WTC11 (cell line): Measurements from ENCODE around the gene TMEM45B. TPM values are rescaled to one million over a fixed set of nuclear protein-coding genes. Genes with fewer than 3 reads are reported as not detected.
"Not testable (repeated sequence)": the region's sequence is repeated elsewhere in the genome, so short reads cannot be mapped to it uniquely, and the experiment has no call there.

ENCODE experiments used
- ATAC-seq: fragments of 200-7000 bp; cut with Tn5 transposase; 2 replicates; pipeline ENCODE4 v1.10.0; 2021; ENCODE audit warnings: mild to moderate bottlenecking, moderate library complexity
- CTCF ChIA-PET: fragments of 300-600 bp; sonication (Branson Sonifier 250); formaldehyde crosslinking; loops from one replicate; lab custom pipeline; 2021; ENCODE audit warnings: antibody characterized with exemption; lab: Charles Lee
- POLR2A ChIA-PET: fragments of 350-600 bp; sonication (Branson Sonifier 250); formaldehyde crosslinking; loops from one replicate; lab custom pipeline; 2021; ENCODE audit warnings: antibody characterized with exemption; lab: Charles Lee
- DNase-seq: peaks from one replicate; pipeline ENCODE4 v3.0.0; 2021; ENCODE audit warnings: low spot score
- H3K27ac Mint-ChIP-seq: 2 replicates; pipeline ENCODE4 v1.8.0; 2021; ENCODE audit warnings: mixed read lengths
- H3K27me3 Mint-ChIP-seq: 2 replicates; pipeline ENCODE4 v1.8.0; 2021; ENCODE audit warnings: low read depth, mild to moderate bottlenecking, moderate library complexity, mixed read lengths
- H3K36me3 Mint-ChIP-seq: 2 replicates; pipeline ENCODE4 v1.8.0; 2021; ENCODE audit warnings: mixed read lengths
- H3K4me1 Mint-ChIP-seq: 2 replicates; pipeline ENCODE4 v1.8.0; 2022; ENCODE audit warnings: mixed read lengths
- H3K4me3 Mint-ChIP-seq: 2 replicates; pipeline ENCODE4 v1.8.0; 2021; ENCODE audit warnings: mild to moderate bottlenecking, moderate library complexity, mixed read lengths
- H3K9me3 Mint-ChIP-seq: 2 replicates; pipeline ENCODE4 v1.8.0; 2021; ENCODE audit warnings: mixed read lengths
- CBFB ChIP-seq: sonication (generic); formaldehyde crosslinking; IDR thresholded peaks from 2 replicates; pipeline ENCODE4 v1.8.1; 2022; ENCODE audit warnings: mild to moderate bottlenecking, low read depth, missing genetic modification reagents
- CREM ChIP-seq: sonication (generic); formaldehyde crosslinking; IDR thresholded peaks from 2 replicates; pipeline ENCODE4 v1.8.1; 2022; ENCODE audit warnings: mild to moderate bottlenecking, missing genetic modification reagents, moderate library complexity
- RORB ChIP-seq: fragments of 250-450 bp; sonication (Bioruptor Pico); IDR thresholded peaks from 2 replicates; pipeline ENCODE4 v1.9.0; 2021; ENCODE audit warnings: mild to moderate bottlenecking
- ZBTB21 ChIP-seq: sonication (generic); formaldehyde crosslinking; IDR thresholded peaks from 2 replicates; pipeline ENCODE4 v1.8.1; 2023; ENCODE audit warnings: mild to moderate bottlenecking, missing genetic modification reagents, borderline replicate concordance
- ZNF232 ChIP-seq: sonication (generic); formaldehyde crosslinking; IDR thresholded peaks from 2 replicates; pipeline ENCODE4 v1.8.0; 2022; ENCODE audit warnings: mild to moderate bottlenecking, missing genetic modification reagents
- total RNA-seq: library from RNA; stranded (reverse); gene quantifications from 3 replicates; pipeline ENCODE4 v1.2.3, GENCODE V29; 2021
- TF ChIP-seq, protein P1 (sequence below): fragments of 200-600 bp; IDR thresholded peaks from 2 replicates; pipeline ENCODE4 v1.8.0; 2022; ENCODE audit warnings: antibody characterized with exemption
- TF ChIP-seq, protein P2 (sequence below): fragments of 250-450 bp; sonication (Bioruptor Pico); IDR thresholded peaks from 2 replicates; pipeline ENCODE4 v1.9.0; 2021; ENCODE audit warnings: mild to moderate bottlenecking
- TF ChIP-seq, protein P3 (sequence below): sonication (generic); formaldehyde crosslinking; IDR thresholded peaks from 2 replicates; pipeline ENCODE4 v1.8.0; 2022; ENCODE audit warnings: missing genetic modification reagents
- TF ChIP-seq, protein P4 (sequence below): fragments of 250-450 bp; sonication (Bioruptor Pico); IDR thresholded peaks from 2 replicates; pipeline ENCODE4 v2.1.2; 2022; ENCODE audit warnings: mild to moderate bottlenecking, moderate library complexity
- TF ChIP-seq, protein P5 (sequence below): sonication (generic); formaldehyde crosslinking; IDR thresholded peaks from 2 replicates; pipeline ENCODE4 v1.8.0; 2023; ENCODE audit warnings: missing genetic modification reagents, mild to moderate bottlenecking, borderline replicate concordance
- TF ChIP-seq, protein P6 (sequence below): sonication (generic); formaldehyde crosslinking; IDR thresholded peaks from 2 replicates; pipeline ENCODE4 v1.8.1; 2023; ENCODE audit warnings: mild to moderate bottlenecking, moderate library complexity, missing genetic modification reagents
- TF ChIP-seq, protein P7 (sequence below): fragments of 250-450 bp; sonication (Bioruptor Pico); IDR thresholded peaks from 2 replicates; pipeline ENCODE4 v1.8.0; 2021; ENCODE audit warnings: mild to moderate bottlenecking

The TMEM45B gene
- total RNA-seq, 1 experiment from 2014 or later = 0.59 TPM

DNA sequence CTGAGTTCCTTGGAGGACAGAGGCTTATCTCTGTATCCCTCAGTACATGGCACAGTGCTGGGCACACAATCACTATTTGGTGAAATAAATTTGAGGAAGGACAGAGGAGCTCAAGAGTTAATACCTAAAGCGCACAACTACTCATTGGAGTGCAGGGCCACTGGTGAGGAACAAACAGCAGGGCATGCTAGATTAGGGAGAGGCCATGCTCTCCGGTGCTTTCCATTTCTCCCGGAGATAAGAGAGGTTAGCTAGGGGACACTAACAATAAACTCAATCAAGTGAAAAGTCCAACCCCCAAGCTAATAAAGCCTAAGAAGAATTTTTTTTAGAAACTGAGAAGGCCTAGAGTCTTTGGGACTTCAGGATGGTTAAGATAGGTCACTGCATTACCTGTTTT lies 50.7 kb downstream of the TMEM45B start:
- CTCF ChIA-PET = interaction anchor here (0.8 kb wide), 1 partner anchor 99 kb away, joined by 3 read pairs; no protein-coding TSS in a partner anchor
- POLR2A ChIA-PET = no interaction called here
- DNase-seq (no peak), ATAC-seq (no peak)
- no peak overlapping the region for H3K4me3 Mint-ChIP-seq
- H3K4me1 Mint-ChIP-seq = peaks cover 11% of the 10 kb centered on the region
- H3K9me3 Mint-ChIP-seq = no peaks in the 10 kb centered on the region
- TF ChIP-seq, protein P1, sequence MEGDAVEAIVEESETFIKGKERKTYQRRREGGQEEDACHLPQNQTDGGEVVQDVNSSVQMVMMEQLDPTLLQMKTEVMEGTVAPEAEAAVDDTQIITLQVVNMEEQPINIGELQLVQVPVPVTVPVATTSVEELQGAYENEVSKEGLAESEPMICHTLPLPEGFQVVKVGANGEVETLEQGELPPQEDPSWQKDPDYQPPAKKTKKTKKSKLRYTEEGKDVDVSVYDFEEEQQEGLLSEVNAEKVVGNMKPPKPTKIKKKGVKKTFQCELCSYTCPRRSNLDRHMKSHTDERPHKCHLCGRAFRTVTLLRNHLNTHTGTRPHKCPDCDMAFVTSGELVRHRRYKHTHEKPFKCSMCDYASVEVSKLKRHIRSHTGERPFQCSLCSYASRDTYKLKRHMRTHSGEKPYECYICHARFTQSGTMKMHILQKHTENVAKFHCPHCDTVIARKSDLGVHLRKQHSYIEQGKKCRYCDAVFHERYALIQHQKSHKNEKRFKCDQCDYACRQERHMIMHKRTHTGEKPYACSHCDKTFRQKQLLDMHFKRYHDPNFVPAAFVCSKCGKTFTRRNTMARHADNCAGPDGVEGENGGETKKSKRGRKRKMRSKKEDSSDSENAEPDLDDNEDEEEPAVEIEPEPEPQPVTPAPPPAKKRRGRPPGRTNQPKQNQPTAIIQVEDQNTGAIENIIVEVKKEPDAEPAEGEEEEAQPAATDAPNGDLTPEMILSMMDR = no peak
- TF ChIP-seq, protein P2, sequence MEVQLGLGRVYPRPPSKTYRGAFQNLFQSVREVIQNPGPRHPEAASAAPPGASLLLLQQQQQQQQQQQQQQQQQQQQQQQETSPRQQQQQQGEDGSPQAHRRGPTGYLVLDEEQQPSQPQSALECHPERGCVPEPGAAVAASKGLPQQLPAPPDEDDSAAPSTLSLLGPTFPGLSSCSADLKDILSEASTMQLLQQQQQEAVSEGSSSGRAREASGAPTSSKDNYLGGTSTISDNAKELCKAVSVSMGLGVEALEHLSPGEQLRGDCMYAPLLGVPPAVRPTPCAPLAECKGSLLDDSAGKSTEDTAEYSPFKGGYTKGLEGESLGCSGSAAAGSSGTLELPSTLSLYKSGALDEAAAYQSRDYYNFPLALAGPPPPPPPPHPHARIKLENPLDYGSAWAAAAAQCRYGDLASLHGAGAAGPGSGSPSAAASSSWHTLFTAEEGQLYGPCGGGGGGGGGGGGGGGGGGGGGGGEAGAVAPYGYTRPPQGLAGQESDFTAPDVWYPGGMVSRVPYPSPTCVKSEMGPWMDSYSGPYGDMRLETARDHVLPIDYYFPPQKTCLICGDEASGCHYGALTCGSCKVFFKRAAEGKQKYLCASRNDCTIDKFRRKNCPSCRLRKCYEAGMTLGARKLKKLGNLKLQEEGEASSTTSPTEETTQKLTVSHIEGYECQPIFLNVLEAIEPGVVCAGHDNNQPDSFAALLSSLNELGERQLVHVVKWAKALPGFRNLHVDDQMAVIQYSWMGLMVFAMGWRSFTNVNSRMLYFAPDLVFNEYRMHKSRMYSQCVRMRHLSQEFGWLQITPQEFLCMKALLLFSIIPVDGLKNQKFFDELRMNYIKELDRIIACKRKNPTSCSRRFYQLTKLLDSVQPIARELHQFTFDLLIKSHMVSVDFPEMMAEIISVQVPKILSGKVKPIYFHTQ (CRISPR knock-in tag) = no peak
- peaks cover 82% of the 10 kb centered on the region for H3K36me3 Mint-ChIP-seq
- H3K27ac Mint-ChIP-seq = no peak overlapping the region
- no peaks in the 10 kb centered on the region for H3K27me3 Mint-ChIP-seq

DNA sequence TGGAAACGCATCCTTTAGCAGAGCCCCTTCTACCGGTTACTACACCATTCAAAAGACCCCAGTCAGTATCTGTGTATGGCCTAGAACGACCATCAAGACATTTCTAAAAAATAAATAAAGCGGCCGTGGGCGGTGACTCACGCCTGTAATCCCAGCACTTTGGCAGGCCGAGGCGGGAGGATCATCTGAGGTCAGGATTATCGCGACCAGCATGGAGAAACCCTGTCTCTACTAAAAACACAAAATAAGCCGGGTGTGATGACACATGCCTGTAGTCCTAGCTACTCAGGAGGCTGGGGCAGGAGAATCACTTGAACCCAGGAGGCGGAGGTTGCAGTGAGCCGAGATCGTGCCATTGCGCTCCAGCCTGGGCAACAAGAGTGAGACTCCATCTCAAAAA lies 53.0 kb downstream of the TMEM45B start:
- H3K4me1 Mint-ChIP-seq, POLR2A ChIA-PET, ATAC-seq, H3K9me3 Mint-ChIP-seq, H3K4me3 Mint-ChIP-seq, DNase-seq, CTCF ChIA-PET, H3K27me3 Mint-ChIP-seq, H3K27ac Mint-ChIP-seq: not testable (repeated sequence)
- peaks cover 85% of the 10 kb centered on the region for H3K36me3 Mint-ChIP-seq

DNA sequence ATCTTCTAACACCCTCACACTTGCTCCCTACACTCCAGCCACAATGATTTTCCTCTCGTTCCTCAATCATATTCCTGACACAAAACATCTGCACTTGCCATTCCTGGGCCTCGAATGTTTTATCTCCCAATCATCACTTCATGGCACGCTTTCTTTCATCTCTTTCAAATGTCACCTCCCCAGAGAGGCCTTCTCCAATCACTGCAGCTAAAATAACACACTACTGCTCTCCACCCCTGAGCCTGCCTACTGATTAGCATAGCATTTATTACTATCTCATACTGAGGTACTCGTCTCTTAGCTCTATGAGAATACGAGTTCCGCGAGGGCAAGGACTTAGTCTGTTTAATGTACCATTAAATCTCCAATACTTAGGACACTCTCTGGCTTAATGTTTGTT lies 56.3 kb downstream of the TMEM45B start:
- no peaks in the 10 kb centered on the region for H3K4me1 Mint-ChIP-seq
- H3K36me3 Mint-ChIP-seq = peaks cover 86% of the 10 kb centered on the region
- ATAC-seq = no peak
- ChIA-PET CTCF (interaction anchor here (0.6 to 1.9 kb wide), 3 partner anchors 10 to 310 kb away, joined by 3 to 6 read pairs (median 6); no protein-coding TSS in a partner anchor), POLR2A (interaction anchor here (0.7 kb wide), 1 partner anchor 944 kb away, joined by 3 read pairs; no protein-coding TSS in a partner anchor)
- H3K9me3 Mint-ChIP-seq = no peaks in the 10 kb centered on the region
- no peaks in the 10 kb centered on the region for H3K27me3 Mint-ChIP-seq
- H3K4me3 Mint-ChIP-seq = no peak overlapping the region
- no peak overlapping the region for H3K27ac Mint-ChIP-seq
- no peak for DNase-seq
- TF ChIP-seq, protein P3, sequence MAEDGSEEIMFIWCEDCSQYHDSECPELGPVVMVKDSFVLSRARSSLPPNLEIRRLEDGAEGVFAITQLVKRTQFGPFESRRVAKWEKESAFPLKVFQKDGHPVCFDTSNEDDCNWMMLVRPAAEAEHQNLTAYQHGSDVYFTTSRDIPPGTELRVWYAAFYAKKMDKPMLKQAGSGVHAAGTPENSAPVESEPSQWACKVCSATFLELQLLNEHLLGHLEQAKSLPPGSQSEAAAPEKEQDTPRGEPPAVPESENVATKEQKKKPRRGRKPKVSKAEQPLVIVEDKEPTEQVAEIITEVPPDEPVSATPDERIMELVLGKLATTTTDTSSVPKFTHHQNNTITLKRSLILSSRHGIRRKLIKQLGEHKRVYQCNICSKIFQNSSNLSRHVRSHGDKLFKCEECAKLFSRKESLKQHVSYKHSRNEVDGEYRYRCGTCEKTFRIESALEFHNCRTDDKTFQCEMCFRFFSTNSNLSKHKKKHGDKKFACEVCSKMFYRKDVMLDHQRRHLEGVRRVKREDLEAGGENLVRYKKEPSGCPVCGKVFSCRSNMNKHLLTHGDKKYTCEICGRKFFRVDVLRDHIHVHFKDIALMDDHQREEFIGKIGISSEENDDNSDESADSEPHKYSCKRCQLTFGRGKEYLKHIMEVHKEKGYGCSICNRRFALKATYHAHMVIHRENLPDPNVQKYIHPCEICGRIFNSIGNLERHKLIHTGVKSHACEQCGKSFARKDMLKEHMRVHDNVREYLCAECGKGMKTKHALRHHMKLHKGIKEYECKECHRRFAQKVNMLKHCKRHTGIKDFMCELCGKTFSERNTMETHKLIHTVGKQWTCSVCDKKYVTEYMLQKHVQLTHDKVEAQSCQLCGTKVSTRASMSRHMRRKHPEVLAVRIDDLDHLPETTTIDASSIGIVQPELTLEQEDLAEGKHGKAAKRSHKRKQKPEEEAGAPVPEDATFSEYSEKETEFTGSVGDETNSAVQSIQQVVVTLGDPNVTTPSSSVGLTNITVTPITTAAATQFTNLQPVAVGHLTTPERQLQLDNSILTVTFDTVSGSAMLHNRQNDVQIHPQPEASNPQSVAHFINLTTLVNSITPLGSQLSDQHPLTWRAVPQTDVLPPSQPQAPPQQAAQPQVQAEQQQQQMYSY = no peak
- TF ChIP-seq, protein P4, sequence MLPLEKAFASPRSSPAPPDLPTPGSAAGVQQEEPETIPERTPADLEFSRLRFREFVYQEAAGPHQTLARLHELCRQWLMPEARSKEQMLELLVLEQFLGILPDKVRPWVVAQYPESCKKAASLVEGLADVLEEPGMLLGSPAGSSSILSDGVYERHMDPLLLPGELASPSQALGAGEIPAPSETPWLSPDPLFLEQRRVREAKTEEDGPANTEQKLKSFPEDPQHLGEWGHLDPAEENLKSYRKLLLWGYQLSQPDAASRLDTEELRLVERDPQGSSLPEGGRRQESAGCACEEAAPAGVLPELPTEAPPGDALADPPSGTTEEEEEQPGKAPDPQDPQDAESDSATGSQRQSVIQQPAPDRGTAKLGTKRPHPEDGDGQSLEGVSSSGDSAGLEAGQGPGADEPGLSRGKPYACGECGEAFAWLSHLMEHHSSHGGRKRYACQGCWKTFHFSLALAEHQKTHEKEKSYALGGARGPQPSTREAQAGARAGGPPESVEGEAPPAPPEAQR (CRISPR knock-in tag) = no peak
- no peak for TF ChIP-seq CREM (CRISPR knock-in tag)
- TF ChIP-seq, protein P5, sequence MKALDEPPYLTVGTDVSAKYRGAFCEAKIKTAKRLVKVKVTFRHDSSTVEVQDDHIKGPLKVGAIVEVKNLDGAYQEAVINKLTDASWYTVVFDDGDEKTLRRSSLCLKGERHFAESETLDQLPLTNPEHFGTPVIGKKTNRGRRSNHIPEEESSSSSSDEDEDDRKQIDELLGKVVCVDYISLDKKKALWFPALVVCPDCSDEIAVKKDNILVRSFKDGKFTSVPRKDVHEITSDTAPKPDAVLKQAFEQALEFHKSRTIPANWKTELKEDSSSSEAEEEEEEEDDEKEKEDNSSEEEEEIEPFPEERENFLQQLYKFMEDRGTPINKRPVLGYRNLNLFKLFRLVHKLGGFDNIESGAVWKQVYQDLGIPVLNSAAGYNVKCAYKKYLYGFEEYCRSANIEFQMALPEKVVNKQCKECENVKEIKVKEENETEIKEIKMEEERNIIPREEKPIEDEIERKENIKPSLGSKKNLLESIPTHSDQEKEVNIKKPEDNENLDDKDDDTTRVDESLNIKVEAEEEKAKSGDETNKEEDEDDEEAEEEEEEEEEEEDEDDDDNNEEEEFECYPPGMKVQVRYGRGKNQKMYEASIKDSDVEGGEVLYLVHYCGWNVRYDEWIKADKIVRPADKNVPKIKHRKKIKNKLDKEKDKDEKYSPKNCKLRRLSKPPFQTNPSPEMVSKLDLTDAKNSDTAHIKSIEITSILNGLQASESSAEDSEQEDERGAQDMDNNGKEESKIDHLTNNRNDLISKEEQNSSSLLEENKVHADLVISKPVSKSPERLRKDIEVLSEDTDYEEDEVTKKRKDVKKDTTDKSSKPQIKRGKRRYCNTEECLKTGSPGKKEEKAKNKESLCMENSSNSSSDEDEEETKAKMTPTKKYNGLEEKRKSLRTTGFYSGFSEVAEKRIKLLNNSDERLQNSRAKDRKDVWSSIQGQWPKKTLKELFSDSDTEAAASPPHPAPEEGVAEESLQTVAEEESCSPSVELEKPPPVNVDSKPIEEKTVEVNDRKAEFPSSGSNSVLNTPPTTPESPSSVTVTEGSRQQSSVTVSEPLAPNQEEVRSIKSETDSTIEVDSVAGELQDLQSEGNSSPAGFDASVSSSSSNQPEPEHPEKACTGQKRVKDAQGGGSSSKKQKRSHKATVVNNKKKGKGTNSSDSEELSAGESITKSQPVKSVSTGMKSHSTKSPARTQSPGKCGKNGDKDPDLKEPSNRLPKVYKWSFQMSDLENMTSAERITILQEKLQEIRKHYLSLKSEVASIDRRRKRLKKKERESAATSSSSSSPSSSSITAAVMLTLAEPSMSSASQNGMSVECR = no peak
- no peak for TF ChIP-seq ZNF232 (CRISPR knock-in tag)
- TF ChIP-seq RORB (CRISPR knock-in tag) = no peak
- TF ChIP-seq CBFB (CRISPR knock-in tag) = no peak
- TF ChIP-seq, protein P6, sequence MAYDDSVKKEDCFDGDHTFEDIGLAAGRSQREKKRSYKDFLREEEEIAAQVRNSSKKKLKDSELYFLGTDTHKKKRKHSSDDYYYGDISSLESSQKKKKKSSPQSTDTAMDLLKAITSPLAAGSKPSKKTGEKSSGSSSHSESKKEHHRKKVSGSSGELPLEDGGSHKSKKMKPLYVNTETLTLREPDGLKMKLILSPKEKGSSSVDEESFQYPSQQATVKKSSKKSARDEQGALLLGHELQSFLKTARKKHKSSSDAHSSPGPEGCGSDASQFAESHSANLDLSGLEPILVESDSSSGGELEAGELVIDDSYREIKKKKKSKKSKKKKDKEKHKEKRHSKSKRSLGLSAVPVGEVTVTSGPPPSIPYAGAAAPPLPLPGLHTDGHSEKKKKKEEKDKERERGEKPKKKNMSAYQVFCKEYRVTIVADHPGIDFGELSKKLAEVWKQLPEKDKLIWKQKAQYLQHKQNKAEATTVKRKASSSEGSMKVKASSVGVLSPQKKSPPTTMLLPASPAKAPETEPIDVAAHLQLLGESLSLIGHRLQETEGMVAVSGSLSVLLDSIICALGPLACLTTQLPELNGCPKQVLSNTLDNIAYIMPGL = no peak
- TF ChIP-seq, protein P7, sequence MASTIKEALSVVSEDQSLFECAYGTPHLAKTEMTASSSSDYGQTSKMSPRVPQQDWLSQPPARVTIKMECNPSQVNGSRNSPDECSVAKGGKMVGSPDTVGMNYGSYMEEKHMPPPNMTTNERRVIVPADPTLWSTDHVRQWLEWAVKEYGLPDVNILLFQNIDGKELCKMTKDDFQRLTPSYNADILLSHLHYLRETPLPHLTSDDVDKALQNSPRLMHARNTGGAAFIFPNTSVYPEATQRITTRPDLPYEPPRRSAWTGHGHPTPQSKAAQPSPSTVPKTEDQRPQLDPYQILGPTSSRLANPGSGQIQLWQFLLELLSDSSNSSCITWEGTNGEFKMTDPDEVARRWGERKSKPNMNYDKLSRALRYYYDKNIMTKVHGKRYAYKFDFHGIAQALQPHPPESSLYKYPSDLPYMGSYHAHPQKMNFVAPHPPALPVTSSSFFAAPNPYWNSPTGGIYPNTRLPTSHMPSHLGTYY (CRISPR knock-in tag) = no peak
- TF ChIP-seq ZBTB21 (CRISPR knock-in tag) = no peak
